NCI-H345 treated with DMSO at 0.1 percent for 48 hours (cell line): ENCODE data around the gene SORCS2.

ENCODE experiments used
- DNase-seq: peaks from one replicate; lab custom pipeline; 2025; ENCODE audit not compliant: unreplicated experiment; lab: John Stamatoyannopoulos, UW

SORCS2 gene

DNA sequence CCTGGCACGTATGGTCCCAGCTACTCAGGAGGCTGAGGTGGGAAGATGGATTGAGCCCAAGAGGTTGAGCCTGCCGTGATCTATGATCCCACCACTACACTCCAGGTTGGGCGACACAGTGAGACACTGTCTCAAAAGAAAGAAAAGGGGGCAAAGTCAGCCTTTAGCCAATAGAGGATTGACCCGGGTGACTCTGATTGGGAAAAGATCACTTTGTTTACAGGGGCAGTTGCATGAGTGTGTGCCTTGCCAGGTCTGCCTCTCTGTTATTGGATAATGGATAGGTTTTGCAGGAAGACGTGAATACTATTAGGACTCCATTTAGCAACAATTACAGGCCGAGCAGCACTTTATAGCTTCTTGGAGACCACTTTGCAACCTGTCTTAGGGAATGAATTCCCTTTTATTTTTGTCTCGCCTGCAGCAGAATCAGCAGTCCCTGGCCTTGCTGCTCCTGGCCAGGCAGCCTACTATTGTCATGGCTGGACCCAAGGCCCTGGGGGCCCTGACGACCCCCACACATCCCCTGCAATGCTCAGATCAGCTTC is 345.6 kb downstream of the SORCS2 start:
- DNase-seq: no peak

DNA sequence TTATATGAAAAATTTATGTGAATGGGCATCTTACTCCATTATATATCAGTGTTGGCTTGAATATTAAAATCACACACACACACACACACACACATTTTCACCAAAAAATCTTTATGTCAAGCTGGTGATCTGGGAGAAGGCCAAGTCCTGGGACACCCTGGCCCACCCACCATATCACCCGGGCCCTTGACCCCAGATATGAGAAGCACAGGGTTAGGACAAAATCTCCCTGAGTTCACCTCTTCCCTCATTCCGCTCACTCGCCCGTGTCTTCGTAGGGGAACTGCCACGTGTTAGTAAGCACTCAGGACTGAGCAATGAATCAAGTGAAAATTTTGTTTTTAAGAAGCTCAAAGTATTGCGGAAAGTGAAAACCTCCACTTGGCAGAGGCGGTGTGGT is 346.2 kb downstream of the SORCS2 start:
- DNase-seq: no peak

DNA sequence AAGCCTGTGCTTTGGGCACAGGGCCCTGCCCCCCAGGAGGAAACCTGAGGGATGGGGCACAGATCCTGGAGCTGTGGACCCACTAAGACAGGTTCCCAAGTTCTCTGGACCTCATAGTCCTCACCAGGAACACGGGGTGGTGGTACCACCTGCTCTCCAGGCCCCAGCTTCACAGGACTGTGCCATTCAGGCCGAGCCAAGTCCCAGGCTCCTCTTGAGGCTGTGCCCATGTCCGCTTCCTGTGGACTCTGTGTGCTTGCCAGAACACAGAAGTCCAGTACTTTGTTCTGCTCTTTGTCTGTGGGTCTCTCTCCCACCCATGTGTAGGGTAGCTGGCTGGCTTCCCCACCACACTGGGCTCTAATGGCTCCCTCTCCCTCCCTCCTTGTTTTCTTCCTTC is 346.8 kb downstream of the SORCS2 start:
- DNase-seq: no peak

DNA sequence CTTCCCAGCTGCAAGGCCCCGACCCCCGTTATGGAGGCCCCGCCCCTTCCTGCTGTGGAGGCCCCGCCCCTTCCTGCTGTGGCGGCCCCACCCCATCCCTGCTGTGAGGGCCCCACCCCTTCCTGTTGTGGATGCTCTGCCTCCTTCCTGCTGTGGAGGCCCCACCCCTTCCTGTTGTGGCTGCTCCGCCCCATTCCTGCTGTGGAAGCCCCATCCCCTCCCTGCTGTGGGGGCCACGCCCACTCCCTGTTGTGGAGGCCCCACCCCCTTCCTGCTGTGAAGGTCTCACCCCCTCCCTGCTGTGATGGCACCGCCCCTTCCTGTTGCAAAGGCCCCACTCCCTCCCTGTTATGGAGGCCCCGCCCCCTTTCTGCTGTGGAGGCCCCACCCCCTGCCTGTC is 347.3 kb downstream of the SORCS2 start:
- DNase-seq: no peak

DNA sequence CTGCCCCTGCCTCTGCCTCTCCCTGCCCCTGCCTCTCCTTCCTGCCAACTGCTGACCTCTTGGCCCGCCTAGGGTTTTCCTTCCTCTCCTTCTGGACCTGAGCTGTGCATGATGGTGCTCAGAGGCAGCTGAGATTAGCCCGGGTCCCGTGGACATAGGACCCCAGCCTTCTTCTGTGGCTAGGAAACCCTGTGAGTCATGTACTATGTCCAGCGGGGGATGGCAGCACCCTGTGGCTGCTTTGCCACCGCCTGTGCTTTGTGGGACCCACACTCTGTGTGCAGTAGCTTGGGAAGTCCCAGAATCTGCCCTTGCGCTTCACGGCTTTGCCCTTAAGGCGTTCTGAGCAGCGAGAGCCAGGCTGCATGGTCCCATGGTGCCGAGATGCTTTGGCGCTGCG is 347.9 kb downstream of the SORCS2 start:
- DNase-seq: no peak

DNA sequence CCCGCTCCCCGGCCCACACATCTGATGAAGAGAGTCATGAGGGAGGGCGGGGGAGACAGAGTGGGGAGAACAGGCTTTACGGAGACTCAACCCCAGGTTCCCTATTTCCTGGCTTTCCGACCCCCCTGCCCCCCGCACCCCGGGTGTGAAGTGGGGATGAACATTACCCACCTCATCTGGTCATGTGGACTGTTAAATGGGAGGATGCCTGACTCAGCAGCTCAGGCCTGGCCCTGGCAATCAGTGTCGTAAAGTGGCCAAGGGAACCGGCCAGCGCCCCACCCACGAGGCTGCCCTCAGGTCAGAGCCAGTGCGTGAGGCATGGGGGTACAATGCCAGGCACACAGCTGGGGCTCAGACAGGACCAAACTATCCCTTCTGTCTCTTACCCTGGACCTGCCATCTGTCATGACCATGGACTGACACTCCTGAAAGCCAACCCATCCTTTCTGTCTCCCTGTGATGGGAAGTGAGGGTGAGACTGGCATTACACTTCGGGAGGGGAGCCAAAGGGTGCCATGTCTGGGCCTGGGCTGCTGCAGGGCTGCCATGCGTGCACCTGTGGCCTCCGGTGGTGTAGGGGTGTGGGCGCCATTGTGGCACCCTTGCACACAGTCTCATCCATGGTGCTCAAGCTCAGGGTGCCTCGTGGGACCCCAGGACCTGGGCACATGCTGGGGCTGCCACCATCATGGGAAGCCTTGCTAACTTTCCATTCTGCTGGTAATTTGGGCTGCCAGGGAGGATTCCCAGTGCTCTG is 348.5 kb downstream of the SORCS2 start:
- DNase-seq: no peak

DNA sequence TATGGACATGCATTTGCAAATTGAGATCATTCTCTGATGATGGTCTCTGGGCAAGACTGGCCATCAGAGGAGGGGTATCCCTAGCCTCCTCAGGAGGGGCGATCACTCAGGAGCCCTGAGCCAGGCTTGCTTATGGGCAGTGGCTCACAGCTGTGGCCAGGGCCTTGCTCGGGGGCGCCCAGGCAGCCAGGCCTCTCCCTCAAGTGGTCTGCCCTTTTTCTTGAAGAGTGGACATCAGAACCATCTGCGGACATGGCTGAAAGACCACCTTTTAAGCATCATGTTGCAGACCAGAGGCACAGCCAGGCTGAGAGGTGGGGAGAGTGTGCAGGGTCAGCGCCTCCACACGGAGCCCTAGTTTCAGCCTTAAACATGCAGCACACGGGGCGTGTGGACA is 349.1 kb downstream of the SORCS2 start:
- no peak for DNase-seq

DNA sequence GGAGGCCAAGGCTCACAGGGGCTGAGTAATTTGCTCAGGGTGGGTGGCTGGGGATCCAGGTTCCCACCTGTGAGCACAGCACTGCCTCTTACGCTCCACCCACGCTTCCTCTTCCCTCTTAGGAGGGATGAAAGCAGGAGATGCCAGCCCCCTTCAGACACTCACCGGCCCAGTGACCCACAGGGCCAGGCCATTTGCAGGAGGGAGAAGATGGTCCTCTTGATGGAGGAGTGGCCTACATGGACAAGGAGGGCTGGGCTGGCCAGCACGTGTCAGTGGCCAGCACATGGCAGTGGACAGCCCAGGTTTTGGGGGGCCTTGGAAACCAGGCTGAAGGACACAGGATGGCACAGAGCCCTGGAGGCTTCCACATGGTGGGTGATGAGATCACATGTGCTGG is 350.4 kb downstream of the SORCS2 start:
- DNase-seq: no peak

DNA sequence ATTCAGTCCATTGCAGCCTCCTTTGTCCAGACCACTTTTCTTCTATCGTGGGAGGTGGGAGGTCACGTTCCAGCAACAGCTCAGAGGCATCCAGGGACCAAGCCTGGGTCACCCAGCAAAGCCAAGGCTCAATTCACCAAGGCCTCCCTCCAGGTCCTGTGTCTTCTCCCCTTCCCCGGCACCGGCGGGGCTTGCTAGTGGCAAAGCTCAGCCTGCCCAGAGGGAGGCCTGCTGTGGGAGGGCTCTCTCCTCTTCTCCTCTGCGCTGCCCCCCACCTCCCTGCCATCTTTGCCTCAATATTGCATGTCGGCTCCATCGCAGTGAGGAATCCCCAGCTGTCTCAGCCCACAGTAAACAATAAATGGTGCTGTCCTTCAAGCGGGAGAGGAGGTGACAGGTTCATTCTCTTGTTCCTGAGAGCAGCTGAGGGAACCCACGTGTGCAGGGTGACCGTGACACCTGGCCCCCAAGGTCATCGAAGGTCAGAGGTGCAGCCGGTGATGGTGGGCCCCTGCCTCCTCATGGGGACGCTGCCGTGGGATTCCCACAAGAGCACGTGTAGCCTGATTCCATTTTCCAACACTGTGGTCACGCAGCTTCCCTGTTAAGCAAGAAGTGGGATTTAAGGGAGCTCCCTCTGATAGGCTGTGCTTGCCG is 353.9 kb downstream of the SORCS2 start:
- no peak for DNase-seq

DNA sequence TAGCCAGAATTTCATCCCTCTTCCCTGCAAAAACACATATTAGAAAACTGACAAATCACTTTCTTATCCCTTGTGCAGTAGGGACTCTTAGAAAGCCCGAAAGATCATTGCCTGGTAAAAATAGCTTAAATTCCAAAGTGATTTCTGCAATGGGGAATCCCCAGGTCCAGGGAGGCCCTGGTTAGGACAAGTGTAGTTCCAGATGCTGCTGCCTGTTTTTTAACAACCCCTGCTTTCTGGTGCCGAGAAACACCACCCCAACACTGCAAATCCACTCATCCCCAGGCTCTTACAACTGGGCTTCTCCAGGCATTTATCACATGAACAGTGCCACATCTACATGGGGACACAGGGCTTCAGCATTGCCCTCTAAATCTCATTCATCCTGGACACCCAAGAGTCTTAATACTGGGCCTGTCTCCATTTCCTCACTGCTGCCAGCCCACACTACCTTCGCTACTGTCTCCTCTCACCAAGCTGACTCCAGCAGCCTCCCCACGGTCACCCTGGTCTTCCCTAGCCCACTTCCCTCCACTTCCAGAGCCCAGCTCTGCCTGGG is 354.6 kb downstream of the SORCS2 start:
- no peak for DNase-seq

DNA sequence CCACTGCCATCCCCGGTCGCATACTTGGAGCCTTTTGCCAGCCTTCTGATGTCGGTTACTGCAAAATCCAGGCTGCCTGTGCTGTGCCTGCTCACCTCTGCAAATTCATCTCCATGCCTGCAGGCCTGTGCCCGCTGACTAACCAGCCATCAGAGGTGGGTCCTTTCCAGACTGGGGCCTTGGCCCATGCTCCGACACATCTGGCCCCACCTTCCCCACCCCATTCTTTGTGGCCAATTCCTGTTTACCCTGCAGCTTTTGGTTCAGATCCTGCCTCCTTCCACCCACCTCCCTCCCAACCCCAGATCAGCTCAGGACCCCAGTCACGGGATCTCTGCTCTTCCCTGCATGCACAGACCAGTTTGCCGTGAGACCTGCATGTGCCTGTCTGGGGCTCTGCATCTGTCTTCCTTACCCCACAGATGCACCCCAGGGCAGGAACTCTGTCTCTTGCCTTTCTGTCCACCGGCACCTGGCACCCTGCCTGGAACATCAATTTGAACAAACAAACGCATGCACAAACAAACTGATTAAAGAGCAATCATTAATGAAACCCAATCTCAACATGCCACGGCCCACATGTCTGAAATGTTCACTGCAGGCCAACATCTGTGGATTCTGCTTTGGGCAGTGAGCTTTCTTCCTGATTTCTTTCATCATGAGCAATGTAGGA is 355.2 kb downstream of the SORCS2 start:
- DNase-seq: peak; percentile 1

DNA sequence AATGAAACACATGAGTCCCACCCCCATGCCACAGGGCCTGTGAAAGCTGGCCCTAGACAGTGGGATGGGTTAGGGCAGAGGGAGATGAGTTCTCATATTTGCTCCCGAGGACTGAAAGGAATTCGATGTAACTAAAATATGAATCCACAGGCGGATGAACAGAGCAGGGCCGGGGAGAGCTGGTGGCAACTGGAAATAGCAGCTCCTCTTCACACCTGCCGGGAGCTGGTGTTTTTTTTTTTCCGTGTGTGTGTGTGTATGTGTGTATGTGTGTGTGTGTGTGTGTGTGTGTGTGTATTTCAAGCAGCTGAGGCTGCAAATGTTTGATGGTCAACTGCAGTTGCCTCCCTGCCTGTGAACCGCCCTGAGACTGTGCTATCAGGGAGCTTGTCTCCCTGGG is 357.5 kb downstream of the SORCS2 start:
- DNase-seq: no peak

DNA sequence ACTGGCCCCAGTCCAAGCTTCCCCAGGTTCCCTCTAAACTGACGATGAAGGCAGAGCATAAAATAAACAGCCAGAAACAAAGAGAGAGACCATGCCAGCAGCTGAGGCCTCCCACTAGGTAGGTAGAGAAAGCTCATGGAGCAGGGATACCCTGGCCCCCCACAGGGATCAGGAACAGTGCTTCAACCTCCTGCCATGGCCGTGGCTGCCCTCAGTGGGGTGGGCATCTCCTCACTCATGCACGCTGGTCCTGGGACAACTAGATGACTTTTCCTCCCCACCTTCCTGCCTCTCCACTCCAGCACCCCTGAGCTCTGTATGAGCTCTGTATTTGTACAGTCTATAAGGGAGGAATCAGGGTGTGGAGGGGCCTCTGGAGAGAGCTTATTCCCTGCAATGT is 360.1 kb downstream of the SORCS2 start:
- DNase-seq: no peak

DNA sequence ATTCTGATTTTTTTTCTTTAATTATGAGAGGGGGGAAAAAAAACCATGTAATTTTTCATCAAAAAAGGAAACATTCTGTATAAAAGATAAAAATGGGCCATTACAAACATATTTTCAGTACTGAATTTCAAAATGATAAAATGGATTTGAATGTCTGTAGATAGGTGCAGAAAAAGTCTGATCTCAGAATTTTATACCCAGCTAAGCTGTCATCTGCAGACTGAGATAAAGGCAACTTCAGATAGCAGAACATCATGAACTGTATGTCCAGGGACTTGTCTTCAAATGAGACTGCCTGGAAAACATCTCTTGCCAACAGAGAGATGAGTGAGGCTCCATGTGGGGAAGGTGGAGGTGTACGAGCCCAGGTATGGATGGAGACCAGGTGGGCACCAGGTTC is 360.9 kb downstream of the SORCS2 start:
- DNase-seq: no peak

DNA sequence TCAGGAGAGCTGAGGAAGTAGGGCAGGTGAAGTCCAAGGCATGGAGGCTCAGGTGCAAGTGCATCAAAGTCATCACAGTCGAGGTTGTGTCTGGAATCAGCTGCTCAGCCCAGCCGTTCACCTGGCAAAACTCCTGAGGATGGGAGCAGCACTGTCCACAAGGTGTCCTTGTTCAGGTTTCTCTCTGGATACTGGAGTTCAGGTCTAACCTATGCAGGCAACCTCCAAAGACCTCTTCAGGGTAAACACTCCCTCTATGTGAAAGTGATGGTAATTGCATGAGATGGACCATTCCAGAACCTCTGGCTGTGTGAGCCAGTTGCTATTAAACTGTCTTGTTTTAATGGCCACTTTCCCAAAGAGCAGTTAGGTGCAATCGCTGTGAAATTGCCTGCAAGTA is 362.6 kb downstream of the SORCS2 start:
- DNase-seq: no peak

DNA sequence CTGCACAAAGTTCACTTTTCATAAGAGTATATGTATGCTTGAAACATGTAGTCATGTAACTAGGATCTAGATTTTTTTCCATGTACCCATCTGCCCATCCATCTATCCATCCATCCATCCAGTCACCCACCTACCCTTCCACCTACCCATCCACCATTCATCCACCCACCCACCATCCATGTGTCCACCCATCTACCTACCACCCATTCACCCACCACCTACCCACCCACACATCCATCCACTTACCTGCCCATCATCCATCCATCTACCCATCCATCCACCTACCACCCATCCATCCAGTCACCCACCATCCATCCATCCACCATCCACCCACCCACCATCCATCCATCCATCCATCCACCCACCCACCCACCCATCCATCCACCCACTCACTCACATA is 364.2 kb downstream of the SORCS2 start:
- DNase-seq: no peak

DNA sequence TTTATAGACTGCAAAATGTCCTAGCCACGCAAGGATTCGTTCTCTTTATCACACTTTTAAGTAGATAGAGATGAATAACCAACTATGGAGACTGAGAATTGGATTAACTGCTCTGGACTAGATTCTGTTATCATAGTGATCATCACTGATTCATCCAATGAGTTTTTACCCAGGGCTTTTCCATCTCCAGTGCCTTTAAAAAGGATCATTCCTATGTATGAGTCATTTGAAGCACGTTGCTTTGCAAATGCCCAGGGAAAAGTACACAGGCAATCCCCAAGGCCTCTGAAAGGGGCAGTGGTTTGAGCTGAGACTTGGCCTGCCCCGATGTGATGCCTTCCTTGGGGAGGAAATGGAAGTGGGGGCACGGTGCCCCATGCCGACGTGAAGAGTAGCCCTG is 365.1 kb downstream of the SORCS2 start:
- DNase-seq: no peak

DNA sequence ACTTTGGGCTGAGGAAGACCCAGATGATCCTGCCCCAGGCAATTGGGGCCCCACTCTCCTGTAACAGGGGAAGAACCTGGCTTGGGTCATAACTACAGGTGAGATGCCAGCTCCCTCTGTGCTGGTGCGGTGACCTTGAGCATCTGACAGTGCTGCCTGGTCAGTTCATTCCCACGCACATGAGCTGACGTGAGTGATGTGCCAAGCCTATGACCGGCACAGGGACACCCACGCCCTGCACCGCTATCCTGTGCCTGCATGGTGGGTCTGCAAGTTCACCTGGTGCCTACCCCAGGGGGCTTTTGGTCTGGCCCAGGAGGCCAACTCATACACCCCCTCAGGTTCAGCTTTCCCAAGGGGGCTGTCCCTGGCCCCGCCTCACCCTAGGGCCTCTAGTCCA is 366.1 kb downstream of the SORCS2 start:
- DNase-seq: no peak

DNA sequence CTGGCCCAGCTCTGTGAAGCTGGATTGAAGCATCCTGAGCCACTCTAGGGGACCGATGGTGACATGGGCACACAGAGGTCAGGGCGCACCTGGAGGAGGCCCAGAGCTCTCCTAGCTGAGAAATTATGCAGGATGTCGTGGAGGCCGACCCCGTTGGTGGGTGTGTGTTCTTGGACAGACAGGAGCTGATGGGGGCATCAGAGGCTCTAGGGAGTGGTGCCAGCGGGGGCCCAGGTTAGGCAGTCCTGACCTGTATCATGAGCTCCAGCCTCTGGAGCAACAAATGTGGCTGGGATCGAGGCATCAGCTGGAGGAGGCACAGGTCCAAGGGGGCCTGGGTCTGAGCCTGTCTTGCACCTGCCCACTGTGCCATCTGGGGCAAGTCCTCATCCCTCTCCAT is 367.0 kb downstream of the SORCS2 start:
- no peak for DNase-seq

DNA sequence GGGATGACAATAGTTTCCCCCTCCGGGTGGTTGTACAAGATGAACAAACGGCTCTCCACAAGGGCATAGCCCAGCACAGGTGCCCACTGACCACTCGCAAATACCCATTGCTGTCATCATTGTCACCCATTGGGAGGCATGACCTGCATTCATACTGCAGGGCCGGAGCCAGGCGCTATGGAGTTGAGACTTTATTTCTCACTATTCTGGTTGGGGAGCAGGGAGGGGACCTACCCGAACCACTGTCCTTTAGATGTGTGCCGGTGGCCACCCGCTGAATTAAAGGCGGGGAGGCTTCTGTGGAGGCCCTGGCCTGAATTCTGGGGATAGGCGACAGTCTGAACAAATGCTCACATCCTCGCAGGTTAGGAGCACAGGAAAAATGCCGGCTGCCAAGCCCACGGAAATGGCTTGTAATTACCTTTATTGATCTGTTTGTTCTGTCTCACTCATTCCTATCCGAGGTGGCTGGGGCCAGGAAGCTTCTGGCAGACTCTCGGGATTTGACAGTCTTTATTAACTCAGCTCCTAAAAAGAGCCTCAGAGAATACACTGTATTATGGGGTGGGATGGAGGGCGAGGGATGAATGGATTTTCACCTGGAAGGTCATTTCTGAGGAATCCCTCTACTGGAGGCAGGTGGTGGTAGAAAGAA is 367.5 kb downstream of the SORCS2 start:
- DNase-seq: peak; percentile 8

DNA sequence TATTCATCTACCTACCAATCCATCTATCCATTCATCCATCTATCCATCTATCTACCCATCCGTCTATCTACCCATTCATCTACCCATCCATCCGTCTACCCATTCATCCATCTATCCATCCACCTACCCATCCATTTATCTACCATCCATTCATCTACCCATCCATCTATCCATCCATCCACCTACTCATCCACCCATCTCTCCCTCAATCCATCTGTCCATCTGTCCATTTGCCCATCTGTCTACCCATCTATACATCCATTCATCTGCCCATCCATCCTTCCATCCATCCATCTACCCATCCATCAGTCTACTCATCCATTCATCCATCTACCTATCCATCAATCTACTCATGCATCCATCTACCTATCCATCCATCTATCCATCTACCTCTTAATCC is 369.2 kb downstream of the SORCS2 start:
- DNase-seq: no peak
